ENCODE measurements around the gene CFL2. TPM values are rescaled to one million over a fixed set of nuclear protein-coding genes. Genes with fewer than 3 reads are reported as not detected.

The CFL2 gene
- total RNA-seq, 1 experiment from 2014 or later, result 55.2 TPM

DNA sequence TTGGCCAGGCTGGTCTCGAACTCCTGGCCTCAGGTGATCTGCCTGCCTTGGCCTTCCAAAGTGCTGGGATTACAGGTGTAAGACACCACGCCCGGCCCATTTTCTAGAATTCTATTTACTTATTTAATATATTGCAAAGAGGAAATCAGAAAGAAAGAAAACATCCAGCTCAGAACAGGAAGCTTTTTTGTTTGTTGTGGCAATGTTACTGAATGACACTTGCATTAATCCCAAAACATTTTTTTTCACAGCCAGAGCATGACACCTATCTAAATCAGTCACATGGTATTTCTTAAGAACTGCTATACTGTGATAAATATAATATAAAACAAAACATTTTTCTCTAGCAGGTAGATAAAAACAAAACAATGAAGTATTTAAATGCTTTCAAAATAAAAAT is 12.6 kb downstream of the CFL2 start (continued):
- no peak for TF ChIP-seq ZBTB33 (IDR thresholded peaks at IDR 0.05; ENCODE audit: extremely low read depth, insufficient replicate concordance, low read length)
- no peak for TF ChIP-seq SIN3A (IDR thresholded peaks at IDR 0.05; ENCODE audit: low read depth)
- TF ChIP-seq CEBPB (IDR thresholded peaks at IDR 0.05; ENCODE audit: low read depth), result no peak
- TF ChIP-seq SRF (IDR thresholded peaks at IDR 0.05; ENCODE audit: low read depth), result no peak
- TF ChIP-seq FOSL1 (IDR thresholded peaks at IDR 0.05; ENCODE audit: low read depth), result no peak
- no peak for TF ChIP-seq EZH2 (IDR thresholded peaks at IDR 0.05)
- no peak for TF ChIP-seq TCF7L2 (IDR thresholded peaks at IDR 0.05; ENCODE audit: borderline replicate concordance, extremely low read depth, insufficient read depth, insufficient read length)
- no peak for TF ChIP-seq POLR2AphosphoS5 (IDR thresholded peaks at IDR 0.05; ENCODE audit: low read depth, low read length)
- no peak for TF ChIP-seq JUND (IDR thresholded peaks at IDR 0.05)

- BruUV-seq (replicated peaks), result no TSS peak
- Histone ChIP-seq H4K20me1 (ENCODE audit: insufficient read depth) (no peaks in the 10 kb centered on the region), H3K9me3 (ENCODE audit: control insufficient read depth in 1 of 2, insufficient read depth in 1 of 2, low read depth in 1 of 2, low read length in 2 of 2) (no peaks in the 10 kb centered on the region), H3K27me3 (ENCODE audit: insufficient read depth, low read length) (no peaks in the 10 kb centered on the region), H3K4me1 (ENCODE audit: control insufficient read depth in 1 of 2, insufficient read depth in 2 of 2, low read length in 2 of 2) (peaks cover 24 to 34% of the 10 kb centered on the region in 2 experiments), H3K79me2 (ENCODE audit: insufficient read depth, low read length) (no peaks in the 10 kb centered on the region), H3K27ac (ENCODE audit: low read depth, low read length) (peak overlapping the region; percentile 68; the same call in 1 of the 2 replicates), H3K36me3 (ENCODE audit: control insufficient read depth in 1 of 2, insufficient read depth in 2 of 2, low read length in 2 of 2) (no peaks in the 10 kb centered on the region), H3K4me2 (ENCODE audit: low read length) (peak overlapping the region; percentile 69), H2AFZ (ENCODE audit: low read depth, low read length, poor library complexity, severe bottlenecking) (peak overlapping the region; percentile 19), H3K9ac (ENCODE audit: low read length) (peak overlapping the region; percentile 49), H3K9me2 (ENCODE audit: insufficient read depth) (no peaks in the 10 kb centered on the region), H3K4me3 (replicated peaks in 1 of 2; ENCODE audit: low read depth in 1 of 2, low read length in 2 of 2) (peak overlapping the region in 1 of 2 experiments; percentile 35; a peak in 2 of 4 replicates)
- DNase-seq (ENCODE audit: low read depth, low spot score), result no peak
- RAD21 ChIA-PET (ENCODE audit: low non-redundant PET in 1 of 2, low total read pairs in 2 of 2, uncharacterized antibody in 2 of 2, unreplicated experiment in 2 of 2), result interaction anchor here in 1 of 2 experiments (0.7 kb wide), 1 partner anchor 503 kb away, joined by 3 read pairs; no protein-coding TSS in a partner anchor
- TF ChIP-seq, protein P1, sequence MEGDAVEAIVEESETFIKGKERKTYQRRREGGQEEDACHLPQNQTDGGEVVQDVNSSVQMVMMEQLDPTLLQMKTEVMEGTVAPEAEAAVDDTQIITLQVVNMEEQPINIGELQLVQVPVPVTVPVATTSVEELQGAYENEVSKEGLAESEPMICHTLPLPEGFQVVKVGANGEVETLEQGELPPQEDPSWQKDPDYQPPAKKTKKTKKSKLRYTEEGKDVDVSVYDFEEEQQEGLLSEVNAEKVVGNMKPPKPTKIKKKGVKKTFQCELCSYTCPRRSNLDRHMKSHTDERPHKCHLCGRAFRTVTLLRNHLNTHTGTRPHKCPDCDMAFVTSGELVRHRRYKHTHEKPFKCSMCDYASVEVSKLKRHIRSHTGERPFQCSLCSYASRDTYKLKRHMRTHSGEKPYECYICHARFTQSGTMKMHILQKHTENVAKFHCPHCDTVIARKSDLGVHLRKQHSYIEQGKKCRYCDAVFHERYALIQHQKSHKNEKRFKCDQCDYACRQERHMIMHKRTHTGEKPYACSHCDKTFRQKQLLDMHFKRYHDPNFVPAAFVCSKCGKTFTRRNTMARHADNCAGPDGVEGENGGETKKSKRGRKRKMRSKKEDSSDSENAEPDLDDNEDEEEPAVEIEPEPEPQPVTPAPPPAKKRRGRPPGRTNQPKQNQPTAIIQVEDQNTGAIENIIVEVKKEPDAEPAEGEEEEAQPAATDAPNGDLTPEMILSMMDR (IDR thresholded peaks at IDR 0.05 in 2 of 3, conservative IDR thresholded peaks at IDR 0.05 in 1 of 3; ENCODE audit: borderline replicate concordance in 1 of 3, insufficient read depth in 1 of 3, low read depth in 2 of 3, low read length in 2 of 3), result no peak
- TF ChIP-seq, protein P2, sequence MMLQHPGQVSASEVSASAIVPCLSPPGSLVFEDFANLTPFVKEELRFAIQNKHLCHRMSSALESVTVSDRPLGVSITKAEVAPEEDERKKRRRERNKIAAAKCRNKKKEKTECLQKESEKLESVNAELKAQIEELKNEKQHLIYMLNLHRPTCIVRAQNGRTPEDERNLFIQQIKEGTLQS (IDR thresholded peaks at IDR 0.05), result no peak
- no peak for TF ChIP-seq YY1 (IDR thresholded peaks at IDR 0.05; ENCODE audit: extremely low read depth, insufficient replicate concordance, low read depth, low read length)
- no peak for TF ChIP-seq ZNF274 (IDR thresholded peaks at IDR 0.05; ENCODE audit: low read depth, low read length)
- TF ChIP-seq EGR1 (IDR thresholded peaks at IDR 0.05; ENCODE audit: low read depth), result no peak
- no peak for TF ChIP-seq MAX (IDR thresholded peaks at IDR 0.05)
- no peak for TF ChIP-seq SP1 (IDR thresholded peaks at IDR 0.05; ENCODE audit: low read depth)
- no peak for TF ChIP-seq TCF7L2 (IDR thresholded peaks at IDR 0.05; ENCODE audit: borderline replicate concordance, extremely low read depth, insufficient read depth, insufficient read length)
- intact Hi-C loops (cut with micrococcal nuclease), result no loop called here
- POLR2A ChIA-PET, result interaction anchor here (0.7 to 2.9 kb wide), 4 partner anchors 12 to 282 kb away, joined by 3 to 14 read pairs (median 4); partner anchors contain the start of genes CFL2 and SRP54
- CTCF ChIA-PET, result interaction anchor here (1.0 to 1.4 kb wide), 2 partner anchors 21 to 22 kb away, joined by 3 to 9 read pairs; no protein-coding TSS in a partner anchor
- no peak for ATAC-seq
These were observed 13.7 kb downstream of the CFL2 start for GRCh38 chr14:34700622-34701130.

Measured in HCT116 (cell line).